Measurements from ENCODE around the gene BHLHE40.

BHLHE40 gene

DNA sequence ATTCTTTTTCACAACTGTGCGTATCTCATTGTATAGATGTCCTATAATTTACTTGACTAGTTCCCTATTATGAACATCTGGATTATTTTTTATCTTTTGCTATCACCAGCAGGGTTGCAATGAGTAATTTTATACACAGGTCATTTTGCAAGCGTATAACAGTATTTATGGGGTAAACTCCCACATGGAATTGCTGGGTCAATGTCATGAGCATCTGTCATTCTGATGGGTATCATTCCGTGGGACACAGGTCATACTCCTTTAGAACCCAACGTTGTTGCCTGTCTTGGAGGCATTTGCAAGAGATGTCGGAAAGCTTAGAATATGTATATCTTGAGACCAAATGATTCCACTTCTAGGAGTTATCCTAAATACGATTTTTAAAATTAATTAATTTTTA is 12.9 kb downstream of the BHLHE40 start:
- Histone ChIP-seq H3K4me1 (ENCODE audit: low read length) (no peaks in the 10 kb centered on the region), H3K4me2 (ENCODE audit: low read depth, low read length) (no peak overlapping the region), H2AFZ (ENCODE audit: low read length) (no peak overlapping the region), H3F3A (ENCODE audit: insufficient read depth, low read length) (no peaks in the 10 kb centered on the region), H3K9me3 (replicated peaks; ENCODE audit: insufficient read depth, low read length) (no peaks in the 10 kb centered on the region), H3K27me3 (replicated peaks; ENCODE audit: insufficient read depth, low read length) (no peaks in the 10 kb centered on the region), H3K36me3 (replicated peaks; ENCODE audit: insufficient read depth, low read length) (no peaks in the 10 kb centered on the region), H3K27ac (ENCODE audit: low read length) (no peak overlapping the region), H3K4me3 (ENCODE audit: low read length) (no peak overlapping the region), H3K79me2 (ENCODE audit: low read length) (no peaks in the 10 kb centered on the region), H3K9me2 (replicated peaks; ENCODE audit: insufficient read depth, low read length) (no peaks in the 10 kb centered on the region), H4K20me1 (ENCODE audit: insufficient read depth, low read length) (no peaks in the 10 kb centered on the region), H3K9ac (ENCODE audit: low read length) (no peak overlapping the region)
- no peak for DNase-seq
- no peak for TF ChIP-seq EZH2phosphoT487 (IDR thresholded peaks at IDR 0.05; ENCODE audit: low read length)

DNA sequence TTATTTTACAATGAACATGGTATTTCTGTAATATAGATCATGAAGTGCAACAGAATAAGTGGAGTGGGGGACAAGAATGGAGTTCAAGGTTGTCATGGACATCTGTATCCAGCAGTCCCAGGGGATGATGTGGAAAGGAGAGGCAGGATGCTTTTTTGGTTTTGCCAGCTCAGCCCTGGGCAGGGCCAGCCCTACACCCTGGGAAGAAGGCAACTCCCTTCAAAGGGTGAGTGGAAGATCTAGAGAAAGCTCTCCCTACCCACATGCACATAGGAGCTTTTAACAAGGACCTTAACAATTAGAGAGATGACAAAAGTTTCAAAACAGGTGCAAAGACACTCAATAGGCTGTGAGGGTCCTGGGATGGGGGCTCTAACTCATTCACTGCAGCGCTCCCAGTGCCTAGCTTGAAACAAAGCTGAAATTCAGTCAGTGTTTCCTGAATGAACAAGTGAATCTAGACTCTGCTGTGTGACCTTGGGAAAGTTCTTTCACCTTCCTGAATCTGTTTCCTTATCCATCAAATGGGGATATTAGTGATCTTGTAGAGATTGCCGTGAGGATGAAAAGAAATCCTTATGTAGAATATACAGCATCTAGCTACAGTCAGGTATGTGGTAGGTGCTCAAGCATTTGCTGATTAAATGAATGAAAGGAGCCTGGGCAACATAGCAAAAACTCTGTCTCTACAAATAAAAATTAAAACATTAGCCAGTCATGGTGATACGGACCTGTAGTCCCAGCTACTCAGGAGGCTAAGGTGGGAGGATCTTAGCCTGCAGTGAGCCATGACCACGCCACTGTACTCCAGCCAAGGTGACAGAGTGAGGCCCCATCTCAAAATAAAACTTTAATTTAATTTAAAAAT is 14.3 kb downstream of the BHLHE40 start:
- no peak overlapping the region for H3K27ac ChIP-seq (ENCODE audit: low read length)
- H3F3A ChIP-seq (ENCODE audit: insufficient read depth, low read length), result no peaks in the 10 kb centered on the region
- no peaks in the 10 kb centered on the region for H3K79me2 ChIP-seq (ENCODE audit: low read length)
- H3K9ac ChIP-seq (ENCODE audit: low read length), result no peak overlapping the region
- no peak for DNase-seq
- H3K27me3 ChIP-seq (replicated peaks; ENCODE audit: insufficient read depth, low read length), result no peaks in the 10 kb centered on the region
- H4K20me1 ChIP-seq (ENCODE audit: insufficient read depth, low read length), result no peaks in the 10 kb centered on the region
- H3K4me1 ChIP-seq (ENCODE audit: low read length), result no peaks in the 10 kb centered on the region
- H3K9me3 ChIP-seq (replicated peaks; ENCODE audit: insufficient read depth, low read length), result no peaks in the 10 kb centered on the region
- TF ChIP-seq, protein P1, sequence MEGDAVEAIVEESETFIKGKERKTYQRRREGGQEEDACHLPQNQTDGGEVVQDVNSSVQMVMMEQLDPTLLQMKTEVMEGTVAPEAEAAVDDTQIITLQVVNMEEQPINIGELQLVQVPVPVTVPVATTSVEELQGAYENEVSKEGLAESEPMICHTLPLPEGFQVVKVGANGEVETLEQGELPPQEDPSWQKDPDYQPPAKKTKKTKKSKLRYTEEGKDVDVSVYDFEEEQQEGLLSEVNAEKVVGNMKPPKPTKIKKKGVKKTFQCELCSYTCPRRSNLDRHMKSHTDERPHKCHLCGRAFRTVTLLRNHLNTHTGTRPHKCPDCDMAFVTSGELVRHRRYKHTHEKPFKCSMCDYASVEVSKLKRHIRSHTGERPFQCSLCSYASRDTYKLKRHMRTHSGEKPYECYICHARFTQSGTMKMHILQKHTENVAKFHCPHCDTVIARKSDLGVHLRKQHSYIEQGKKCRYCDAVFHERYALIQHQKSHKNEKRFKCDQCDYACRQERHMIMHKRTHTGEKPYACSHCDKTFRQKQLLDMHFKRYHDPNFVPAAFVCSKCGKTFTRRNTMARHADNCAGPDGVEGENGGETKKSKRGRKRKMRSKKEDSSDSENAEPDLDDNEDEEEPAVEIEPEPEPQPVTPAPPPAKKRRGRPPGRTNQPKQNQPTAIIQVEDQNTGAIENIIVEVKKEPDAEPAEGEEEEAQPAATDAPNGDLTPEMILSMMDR (IDR thresholded peaks at IDR 0.05; ENCODE audit: low read length), result no peak
- TF ChIP-seq EZH2 (optimal IDR thresholded peaks at IDR 0.05; ENCODE audit: low read depth, low read length) (no peak), EZH2phosphoT487 (IDR thresholded peaks at IDR 0.05; ENCODE audit: low read length) (no peak)
- H2AFZ ChIP-seq (ENCODE audit: low read length), result no peak overlapping the region
- no peaks in the 10 kb centered on the region for H3K36me3 ChIP-seq (replicated peaks; ENCODE audit: insufficient read depth, low read length)
- H3K4me3 ChIP-seq (ENCODE audit: low read length), result no peak overlapping the region
- no peaks in the 10 kb centered on the region for H3K9me2 ChIP-seq (replicated peaks; ENCODE audit: insufficient read depth, low read length)
- no peak overlapping the region for H3K4me2 ChIP-seq (ENCODE audit: low read depth, low read length)

- no peaks in the 10 kb centered on the region for H3K36me3 ChIP-seq (replicated peaks; ENCODE audit: insufficient read depth, low read length)
Observed at GRCh38 chr3:4994144-4994730, 15.0 kb downstream of the BHLHE40 start.

More at GRCh38 chr3:4994144-4994730, 15.0 kb downstream of the BHLHE40 start:
- no peak overlapping the region for H3K27ac ChIP-seq (ENCODE audit: low read length)
- H3K4me1 ChIP-seq (ENCODE audit: low read length), result no peaks in the 10 kb centered on the region
- DNase-seq, result no peak
- TF ChIP-seq, protein P1 (IDR thresholded peaks at IDR 0.05; ENCODE audit: low read length), result no peak
- TF ChIP-seq EZH2phosphoT487 (IDR thresholded peaks at IDR 0.05; ENCODE audit: low read length), result no peak
- no peak for TF ChIP-seq EZH2 (optimal IDR thresholded peaks at IDR 0.05; ENCODE audit: low read depth, low read length)
- no peaks in the 10 kb centered on the region for H4K20me1 ChIP-seq (ENCODE audit: insufficient read depth, low read length)
- H3K27me3 ChIP-seq (replicated peaks; ENCODE audit: insufficient read depth, low read length), result no peaks in the 10 kb centered on the region
- no peaks in the 10 kb centered on the region for H3K9me3 ChIP-seq (replicated peaks; ENCODE audit: insufficient read depth, low read length)
- no peak overlapping the region for H3K4me2 ChIP-seq (ENCODE audit: low read depth, low read length)
- no peaks in the 10 kb centered on the region for H3K9me2 ChIP-seq (replicated peaks; ENCODE audit: insufficient read depth, low read length)
- no peak overlapping the region for H2AFZ ChIP-seq (ENCODE audit: low read length)
- no peak overlapping the region for H3K9ac ChIP-seq (ENCODE audit: low read length)
- no peaks in the 10 kb centered on the region for H3F3A ChIP-seq (ENCODE audit: insufficient read depth, low read length)
- H3K79me2 ChIP-seq (ENCODE audit: low read length), result no peaks in the 10 kb centered on the region
- H3K4me3 ChIP-seq (ENCODE audit: low read length), result no peak overlapping the region
